HepG2 (cell line): ENCODE measurements around the gene SYMPK. TPM values are rescaled to one million over a fixed set of nuclear protein-coding genes. Genes with fewer than 3 reads are reported as not detected.

Experiments used
- ATAC-seq: fragments of 200-7000 bp; cut with Tn5 transposase; 3 replicates; pipeline ENCODE4 v1.9.1; 2020; ENCODE audit warnings: mild to moderate bottlenecking, moderate library complexity
- BruUV-seq: library from RNA; stranded (reverse); fragments of 400-500 nt; replicated peaks from 2 replicates; lab custom pipeline; 2021; lab: Mats Ljungman, UMichigan
- CTCF ChIA-PET: fragments of 300-600 bp; formaldehyde crosslinking; extraction: SDS; loops from one replicate; lab custom pipeline; 2021; ENCODE audit warnings: low total read pairs, inconsistent platforms, low intra/inter-chr PET ratio; lab: Yijun Ruan, JAX
- POLR2A ChIA-PET: fragments of 350-600 bp; sonication (Branson Sonifier 250); formaldehyde crosslinking; loops from one replicate; lab custom pipeline; 2020; ENCODE audit warnings: antibody characterized with exemption, inconsistent platforms; lab: Yijun Ruan, JAX
- DNase-seq: peaks from one replicate; pipeline ENCODE4 v3.0.0-alpha.2; 2015; ENCODE audit warnings: low spot score
- FAIRE-seq: peaks from 3 replicates; lab custom pipeline; 2011; peaks lifted over from hg19 to GRCh38; lab: Jason Lieb, UNC
- H2AFZ ChIP-seq: one replicate; pipeline ENCODE4 v1.6.1; 2011; ENCODE audit warnings: low read length, inconsistent platforms
- H3K27ac ChIP-seq: fragments of 300-600 bp; 3 replicates; pipeline ENCODE4 v1.8.0; 2011; ENCODE audit warnings: mixed run types, mild to moderate bottlenecking, mixed read lengths, low read length, inconsistent platforms; ENCODE audit not compliant: insufficient read depth; ENCODE audit errors: extremely low read length
- H3K27me3 ChIP-seq, 2 experiments: fragments of 200-600 bp in 1 of 2; 2 replicates in 1 of 2; 3 replicates in 1 of 2; pipeline versions ENCODE4 v1.6.0 to v1.8.0; 2011; ENCODE audit warnings: low read length in 2 of 2, mild to moderate bottlenecking in 2 of 2, moderate library complexity in 2 of 2, inconsistent platforms in 1 of 2; ENCODE audit not compliant: insufficient read depth in 2 of 2, control insufficient read depth in 1 of 2
- H3K36me3 ChIP-seq, 2 experiments: fragments of 200-600 bp in 1 of 2; replicated peaks in 1 of 2; 2 replicates in 1 of 2; 3 replicates in 1 of 2; pipeline versions ENCODE4 v1.5.1 to v1.8.0; 2011; ENCODE audit warnings: low read length in 2 of 2, inconsistent platforms in 1 of 2; ENCODE audit not compliant: insufficient read depth in 2 of 2, control insufficient read depth in 1 of 2
- H3K4me1 ChIP-seq: 2 replicates; pipeline ENCODE4 v1.5.1; 2012; ENCODE audit warnings: low read length, inconsistent platforms; ENCODE audit not compliant: insufficient read depth
- H3K4me2 ChIP-seq: 2 replicates; pipeline ENCODE4 v1.6.0; 2011; ENCODE audit warnings: low read depth, low read length, inconsistent platforms
- H3K4me3 ChIP-seq, 3 experiments: fragments of 200-600 bp in 1 of 3; sonication (generic), shearing (Covaris generic) in 1 of 3; replicated peaks in 1 of 3; 2 replicates each; pipeline ENCODE4 v1.5.1; 2011 to 2016; ENCODE audit warnings: low read length in 3 of 3, inconsistent platforms in 2 of 3, low read depth in 2 of 3, mild to moderate bottlenecking in 2 of 3, control low read depth in 1 of 3, mixed read lengths in 1 of 3; ENCODE audit not compliant: insufficient read depth in 1 of 3
- H3K79me2 ChIP-seq: one replicate; pipeline ENCODE4 v1.6.1; 2011; ENCODE audit warnings: low read length, inconsistent platforms; ENCODE audit not compliant: insufficient read depth
- H3K9ac ChIP-seq: 2 replicates; pipeline ENCODE4 v1.6.0; 2011; ENCODE audit warnings: mild to moderate bottlenecking, low read depth, low read length, inconsistent platforms; ENCODE audit not compliant: insufficient read depth
- H3K9me3 ChIP-seq: 2 replicates; pipeline ENCODE4 v1.5.1; 2012; ENCODE audit warnings: mild to moderate bottlenecking, low read length
- H4K20me1 ChIP-seq: 2 replicates; pipeline ENCODE4 v1.6.0; 2011; ENCODE audit warnings: inconsistent platforms, mild to moderate bottlenecking, low read length, moderate library complexity; ENCODE audit not compliant: insufficient read depth
- BRF2 ChIP-seq: sonication (generic); formaldehyde crosslinking; IDR thresholded peaks from 2 replicates; pipeline ENCODE4 v1.8.1; 2022; ENCODE audit warnings: mild to moderate bottlenecking, missing genetic modification reagents
- FOXO4 ChIP-seq: sonication (generic); formaldehyde crosslinking; conservative IDR thresholded peaks from 2 replicates; pipeline ENCODE4 v1.8.1; 2023; ENCODE audit warnings: missing genetic modification reagents
- IRF2 ChIP-seq: IDR thresholded peaks from 2 replicates; pipeline ENCODE4 v1.6.1; 2018; ENCODE audit warnings: missing genetic modification reagents, missing compliant biosample characterization
- RELA ChIP-seq: sonication (generic); formaldehyde crosslinking; IDR thresholded peaks from 2 replicates; pipeline ENCODE4 v1.4.0; 2020; ENCODE audit warnings: missing genetic modification reagents
- SIX4 ChIP-seq: sonication (generic); formaldehyde crosslinking; IDR thresholded peaks from 2 replicates; pipeline ENCODE4 v1.4.0; 2020; ENCODE audit warnings: missing genetic modification reagents
- ZBTB2 ChIP-seq: sonication (generic); formaldehyde crosslinking; IDR thresholded peaks from 2 replicates; pipeline ENCODE4 v1.8.0; 2022; ENCODE audit warnings: low read depth, missing genetic modification reagents
- ZBTB20 ChIP-seq: sonication (generic); formaldehyde crosslinking; IDR thresholded peaks from 2 replicates; pipeline ENCODE4 v1.8.1; 2023; ENCODE audit warnings: missing genetic modification reagents, low read depth, mild to moderate bottlenecking, borderline replicate concordance
- ZNF512B ChIP-seq: sonication (generic); formaldehyde crosslinking; IDR thresholded peaks from 2 replicates; pipeline ENCODE4 v1.5.1; 2020; ENCODE audit warnings: missing genetic modification reagents, mild to moderate bottlenecking, borderline replicate concordance
- ZNF615 ChIP-seq: sonication (generic); formaldehyde crosslinking; IDR thresholded peaks from 2 replicates; pipeline ENCODE4 v1.5.0; 2020; ENCODE audit warnings: mild to moderate bottlenecking, missing genetic modification reagents, borderline replicate concordance
- WGBS: methylation state at CpG from one replicate; pipeline ENCODE4 v1.1.6; 2017; ENCODE audit warnings: low lambda C conversion rate; 5-methylcytosine and 5-hydroxymethylcytosine counted together
- in situ Hi-C: cut with HindIII; loops from 2 replicates; pipeline ENCODE4 v1.10.0; 2017; ENCODE audit warnings: low pct_unique_long_range_greater_than_20kb; ENCODE audit not compliant: extremely low pct_ligation_motif_present
- intact Hi-C: fragments of 100-400 bp; cut with micrococcal nuclease; formaldehyde crosslinking; loops from one replicate; pipeline ENCODE4 v1.10.0; 2022; ENCODE audit not compliant: unreplicated experiment
- polyA plus RNA-seq, 8 experiments: library from polyadenylated mRNA; depleted of rRNA in 3 of 8; stranded (reverse) in 7 of 8; unstranded in 1 of 8; fragments of >200 nt; fragmentation: Illumina TruSeq in 4 of 8; extraction: Trizol in 4 of 8; gene quantifications; 2 replicates each; pipeline versions ENCODE4 v1.2.1 to v1.2.3, GENCODE V29; 2011 to 2016; ENCODE audit warnings: low read depth in 4 of 8, missing spikeins in 1 of 8, mixed read lengths in 1 of 8; ENCODE audit not compliant: insufficient read depth in 1 of 8
- total RNA-seq, 5 experiments: library from RNA; depleted of rRNA; stranded (reverse); fragments of >200 nt; fragmentation: Illumina TruSeq; extraction: Trizol; gene quantifications; 2 replicates each; pipeline ENCODE4 v1.2.3, GENCODE V29; 2016; ENCODE audit warnings: low read depth in 1 of 5
- TF ChIP-seq, protein P1 (sequence below): sonication (generic); formaldehyde crosslinking; IDR thresholded peaks from 2 replicates; pipeline ENCODE4 v1.4.0; 2020; ENCODE audit warnings: missing genetic modification reagents, borderline replicate concordance

SYMPK gene
- total and polyA plus RNA-seq, 2 of the 13 experiments (the other 11 are each of a cell fraction or from before 2014, with no cell fraction given) = 21.9 to 55.7 TPM

GRCh38 chr19:45883586-45883880 is 20.6 kb upstream of the SYMPK start:
- peak overlapping the region; percentile 84 for H3K4me2 ChIP-seq
- 19% methylated on average over 5 of the region's 5 CpGs for WGBS
- H4K20me1 ChIP-seq = no peaks in the 10 kb centered on the region
- ATAC-seq (no peak), DNase-seq (no peak), FAIRE-seq (no peak)
- POLR2A ChIA-PET = interaction anchor here (10.3 kb wide), 1 partner anchor 15 kb away, joined by 388 read pairs; the partner anchor contains the start of genes FOXA3 and SYMPK
- no TSS peak for BruUV-seq
- H3K9ac ChIP-seq = peak overlapping the region; percentile 46; the same call in 1 of the 2 replicates
- intact Hi-C loops (loop anchor here (1.0 kb wide), 2 partner anchors 20 to 66 kb away; partner anchors contain the start of gene SYMPK), in situ Hi-C loops (no loop called here)
- peaks cover 59% of the 10 kb centered on the region for H3K4me1 ChIP-seq
- no peak overlapping the region for H3K27ac ChIP-seq
- no peaks in the 10 kb centered on the region for H3K27me3 ChIP-seq
- CTCF ChIA-PET = interaction anchor here (1.2 to 5.3 kb wide), 7 partner anchors 10 to 133 kb away, joined by 4 to 263 read pairs (median 5); partner anchors contain the start of genes FOXA3, MYPOP and SYMPK
- H3K79me2 ChIP-seq = peaks cover 15% of the 10 kb centered on the region
- TF ChIP-seq BRF2 (CRISPR knock-in tag) (0 out of 2 replicates have a peak, but pooled peaks have one; percentile 7), ZNF615 (CRISPR knock-in tag) (0 out of 2 replicates have a peak, but pooled peaks have one; percentile 2), SIX4 (CRISPR knock-in tag) (no peak), RELA (CRISPR knock-in tag) (0 out of 2 replicates have a peak, but pooled peaks have one; percentile 7), FOXO4 (CRISPR knock-in tag) (no peak), ZBTB20 (CRISPR knock-in tag) (0 out of 2 replicates have a peak, but pooled peaks have one; percentile 0), ZBTB2 (CRISPR knock-in tag) (peak; percentile 12; the same call in 1 of the 2 replicates), ZNF512B (CRISPR knock-in tag) (0 out of 2 replicates have a peak, but pooled peaks have one; percentile 6), IRF2 (CRISPR knock-in tag) (no peak)
- TF ChIP-seq, protein P1, sequence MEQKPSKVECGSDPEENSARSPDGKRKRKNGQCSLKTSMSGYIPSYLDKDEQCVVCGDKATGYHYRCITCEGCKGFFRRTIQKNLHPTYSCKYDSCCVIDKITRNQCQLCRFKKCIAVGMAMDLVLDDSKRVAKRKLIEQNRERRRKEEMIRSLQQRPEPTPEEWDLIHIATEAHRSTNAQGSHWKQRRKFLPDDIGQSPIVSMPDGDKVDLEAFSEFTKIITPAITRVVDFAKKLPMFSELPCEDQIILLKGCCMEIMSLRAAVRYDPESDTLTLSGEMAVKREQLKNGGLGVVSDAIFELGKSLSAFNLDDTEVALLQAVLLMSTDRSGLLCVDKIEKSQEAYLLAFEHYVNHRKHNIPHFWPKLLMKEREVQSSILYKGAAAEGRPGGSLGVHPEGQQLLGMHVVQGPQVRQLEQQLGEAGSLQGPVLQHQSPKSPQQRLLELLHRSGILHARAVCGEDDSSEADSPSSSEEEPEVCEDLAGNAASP (CRISPR knock-in tag) = no peak
- H3K36me3 ChIP-seq = no peaks in the 10 kb centered on the region
- H3K4me3 ChIP-seq = peak overlapping the region in 2 of 3 experiments; percentile 24 to 40; a peak in 2 of 6 replicates
- H2AFZ ChIP-seq = no peak overlapping the region
- H3K9me3 ChIP-seq = no peaks in the 10 kb centered on the region
